Astrocyte (in vitro differentiated cells and primary cell): Measurements from ENCODE around the gene RRBP1. TPM values are rescaled to one million over a fixed set of nuclear protein-coding genes. Genes with fewer than 3 reads are reported as not detected.

Source experiments
- DNase-seq: peaks from one replicate; pipeline ENCODE4 v3.0.0-alpha.2; 2010; ENCODE audit warnings: low read depth
- FAIRE-seq: peaks from 2 replicates; lab custom pipeline; 2011; peaks lifted over from hg19 to GRCh38; lab: Jason Lieb, UNC
- H2AFZ ChIP-seq: 2 replicates; pipeline ENCODE4 v1.6.0; 2012; ENCODE audit warnings: low read depth, low read length, inconsistent platforms
- H3K27ac ChIP-seq: 2 replicates; pipeline ENCODE4 v1.5.1; 2011; ENCODE audit warnings: low read depth, low read length, inconsistent platforms
- H3K27me3 ChIP-seq: 2 replicates; pipeline ENCODE4 v1.6.0; 2011; ENCODE audit warnings: low read length, inconsistent platforms; ENCODE audit not compliant: insufficient read depth
- H3K36me3 ChIP-seq: 2 replicates; pipeline ENCODE4 v1.5.1; 2011; ENCODE audit warnings: low read length, inconsistent platforms; ENCODE audit not compliant: insufficient read depth
- H3K4me1 ChIP-seq: 2 replicates; pipeline ENCODE4 v1.5.1; 2011; ENCODE audit warnings: low read length, inconsistent platforms; ENCODE audit not compliant: insufficient read depth
- H3K4me2 ChIP-seq: 2 replicates; pipeline ENCODE4 v1.6.0; 2012; ENCODE audit warnings: low read length, inconsistent platforms
- H3K4me3 ChIP-seq: 2 replicates; pipeline ENCODE4 v1.5.1; 2011; ENCODE audit warnings: low read depth, mild to moderate bottlenecking, low read length, inconsistent platforms; ENCODE audit not compliant: insufficient read depth
- H3K79me2 ChIP-seq: 2 replicates; pipeline ENCODE4 v1.6.0; 2012; ENCODE audit warnings: mild to moderate bottlenecking, low read length, inconsistent platforms; ENCODE audit not compliant: insufficient read depth
- H3K9ac ChIP-seq: 2 replicates; pipeline ENCODE4 v1.6.0; 2012; ENCODE audit warnings: mild to moderate bottlenecking, low read length, inconsistent platforms
- H3K9me3 ChIP-seq: 2 replicates; pipeline ENCODE4 v1.5.1; 2012; ENCODE audit warnings: low read depth, mild to moderate bottlenecking, low read length, inconsistent platforms; ENCODE audit not compliant: insufficient read depth
- H4K20me1 ChIP-seq: 2 replicates; pipeline ENCODE4 v1.6.0; 2012; ENCODE audit warnings: low read length, inconsistent platforms; ENCODE audit not compliant: insufficient read depth
- H3K27ac Mint-ChIP-seq: one replicate; pipeline ENCODE4 v1.8.0; 2021; ENCODE audit warnings: mild to moderate bottlenecking, mixed read lengths; ENCODE audit not compliant: unreplicated experiment
- H3K27me3 Mint-ChIP-seq: one replicate; pipeline ENCODE4 v1.8.0; 2021; ENCODE audit warnings: low read depth, mixed read lengths; ENCODE audit not compliant: unreplicated experiment
- H3K36me3 Mint-ChIP-seq: one replicate; pipeline ENCODE4 v1.8.0; 2021; ENCODE audit warnings: low read depth, mixed read lengths; ENCODE audit not compliant: unreplicated experiment
- H3K4me1 Mint-ChIP-seq: one replicate; pipeline ENCODE4 v1.8.0; 2021; ENCODE audit warnings: low read depth, mixed read lengths; ENCODE audit not compliant: unreplicated experiment
- H3K4me3 Mint-ChIP-seq: one replicate; pipeline ENCODE4 v1.8.0; 2021; ENCODE audit warnings: mild to moderate bottlenecking, moderate library complexity, mixed read lengths; ENCODE audit not compliant: unreplicated experiment
- H3K9me3 Mint-ChIP-seq: one replicate; pipeline ENCODE4 v1.8.0; 2021; ENCODE audit warnings: mild to moderate bottlenecking, mixed read lengths; ENCODE audit not compliant: unreplicated experiment
- CTCF ChIP-seq: IDR thresholded peaks from 2 replicates; pipeline ENCODE4 v1.5.1; 2011; ENCODE audit warnings: low read depth, mild to moderate bottlenecking, inconsistent platforms, low read length, moderate library complexity; ENCODE audit not compliant: insufficient read depth
- EZH2 ChIP-seq: IDR thresholded peaks from 2 replicates; pipeline ENCODE4 v1.6.1; 2012; ENCODE audit warnings: mild to moderate bottlenecking, low read length, inconsistent platforms; ENCODE audit not compliant: insufficient read depth
- total RNA-seq: library from RNA; stranded (reverse); gene quantifications from 2 replicates; pipeline ENCODE4 v1.2.1, GENCODE V29; 2021

RRBP1 gene
- total RNA-seq, 1 donor from 2014 or later: 347 TPM

- no peaks in the 10 kb centered on the region for H3K9me3 Mint-ChIP-seq
- H3K4me2 ChIP-seq: no peak overlapping the region
- H3K4me3 ChIP-seq: no peak overlapping the region
- H4K20me1 ChIP-seq: peaks cover 100% of the 10 kb centered on the region
- H3K27ac ChIP-seq: no peak overlapping the region
- H3K9me3 ChIP-seq: no peaks in the 10 kb centered on the region
- peak overlapping the region; percentile 51 for H3K27ac Mint-ChIP-seq
- peaks cover 100% of the 10 kb centered on the region for H3K79me2 ChIP-seq
- no peak overlapping the region for H2AFZ ChIP-seq
- no peaks in the 10 kb centered on the region for H3K27me3 Mint-ChIP-seq
- TF ChIP-seq EZH2 (no peak), CTCF (no peak)
- no peak for DNase-seq
- no peaks in the 10 kb centered on the region for H3K27me3 ChIP-seq
- peak overlapping the region; percentile 5 for H3K9ac ChIP-seq
- H3K4me1 Mint-ChIP-seq: peaks cover 45% of the 10 kb centered on the region
- peaks cover 12% of the 10 kb centered on the region for H3K36me3 Mint-ChIP-seq
- H3K4me3 Mint-ChIP-seq: no peak overlapping the region
- H3K36me3 ChIP-seq: peaks cover 31% of the 10 kb centered on the region
- peaks cover 40% of the 10 kb centered on the region for H3K4me1 ChIP-seq
- no peak for FAIRE-seq
Observed at GRCh38 chr20:17667445-17667844, 14.6 kb downstream of the RRBP1 start.

GRCh38 chr20:17666481-17666880 is 15.6 kb downstream of the RRBP1 start:
- peaks cover 48% of the 10 kb centered on the region for H3K4me1 Mint-ChIP-seq
- H3K27ac Mint-ChIP-seq: peak overlapping the region; percentile 11
- H3K9me3 Mint-ChIP-seq: no peaks in the 10 kb centered on the region
- peaks cover 11% of the 10 kb centered on the region for H3K36me3 Mint-ChIP-seq
- DNase-seq (peak; percentile 52), FAIRE-seq (no peak)
- Histone ChIP-seq H3K4me2 (no peak overlapping the region), H3K9me3 (no peaks in the 10 kb centered on the region), H2AFZ (no peak overlapping the region), H3K9ac (peak overlapping the region; percentile 5), H3K27me3 (no peaks in the 10 kb centered on the region), H3K4me3 (no peak overlapping the region), H3K36me3 (peaks cover 28% of the 10 kb centered on the region), H3K27ac (peak overlapping the region; percentile 10), H3K79me2 (peaks cover 100% of the 10 kb centered on the region), H4K20me1 (peaks cover 99% of the 10 kb centered on the region), H3K4me1 (peaks cover 43% of the 10 kb centered on the region)
- TF ChIP-seq CTCF (no peak), EZH2 (no peak)
- no peak overlapping the region for H3K4me3 Mint-ChIP-seq
- H3K27me3 Mint-ChIP-seq: no peaks in the 10 kb centered on the region

- Histone ChIP-seq H3K4me1 (peaks cover 47% of the 10 kb centered on the region), H4K20me1 (peaks cover 99% of the 10 kb centered on the region), H3K9me3 (no peaks in the 10 kb centered on the region), H3K9ac (no peak overlapping the region), H3K4me3 (no peak overlapping the region), H3K27ac (peak overlapping the region; percentile 10), H3K79me2 (peaks cover 100% of the 10 kb centered on the region), H3K4me2 (no peak overlapping the region), H2AFZ (no peak overlapping the region), H3K27me3 (no peaks in the 10 kb centered on the region), H3K36me3 (peaks cover 26% of the 10 kb centered on the region)
- H3K4me3 Mint-ChIP-seq: no peak overlapping the region
- no peak overlapping the region for H3K27ac Mint-ChIP-seq
- H3K9me3 Mint-ChIP-seq: no peaks in the 10 kb centered on the region
- TF ChIP-seq EZH2: no peak
- no peak for TF ChIP-seq CTCF
- DNase-seq: no peak
- peaks cover 55% of the 10 kb centered on the region for H3K4me1 Mint-ChIP-seq
- no peaks in the 10 kb centered on the region for H3K27me3 Mint-ChIP-seq
- FAIRE-seq: no peak
- H3K36me3 Mint-ChIP-seq: peaks cover 13% of the 10 kb centered on the region
Observed at GRCh38 chr20:17665756-17666155, 16.3 kb downstream of the RRBP1 start.
